Endothelial cell of umbilical vein (primary cell): ENCODE measurements around the gene SEC63. TPM values are rescaled to one million over a fixed set of nuclear protein-coding genes. Genes with fewer than 3 reads are reported as not detected.
"Not testable (repeated sequence)": the region's sequence is repeated elsewhere in the genome, so short reads cannot be mapped to it uniquely, and the experiment has no call there.

Source experiments
- BruUV-seq: library from RNA; stranded (reverse); fragments of 400-500 nt; replicated peaks from 2 replicates; lab custom pipeline; 2021; lab: Mats Ljungman, UMichigan
- CTCF ChIA-PET: fragments of 300-600, 350-600 bp; sonication (Branson Sonifier 250); formaldehyde crosslinking; loops from one replicate; lab custom pipeline; 2021; ENCODE audit warnings: antibody characterized with exemption, inconsistent platforms; lab: Charles Lee
- POLR2A ChIA-PET: fragments of 300-600, 350-600 bp; sonication (Branson Sonifier 250); formaldehyde crosslinking; loops from one replicate; lab custom pipeline; 2021; ENCODE audit warnings: antibody characterized with exemption, inconsistent platforms; lab: Charles Lee
- DNase-seq: peaks from one replicate; pipeline ENCODE4 v3.0.0-alpha.2; 2011; ENCODE audit warnings: low read depth, low spot score
- FAIRE-seq: peaks from 2 replicates; lab custom pipeline; 2011; peaks lifted over from hg19 to GRCh38; lab: Jason Lieb, UNC
- H2AFZ ChIP-seq: 2 replicates; pipeline ENCODE4 v1.6.0; 2012; ENCODE audit warnings: low read depth, low read length, control low read depth, inconsistent platforms
- H3K27ac ChIP-seq: 2 replicates; pipeline ENCODE4 v1.5.1; 2011; ENCODE audit warnings: low read depth, mild to moderate bottlenecking, control low read depth, low read length, moderate library complexity; ENCODE audit not compliant: insufficient read depth
- H3K27me3 ChIP-seq, 2 experiments: 2 replicates each; pipeline versions ENCODE4 v1.6.0 to v1.6.1; 2011; ENCODE audit warnings: low read length in 2 of 2, mixed read lengths in 1 of 2; ENCODE audit not compliant: control insufficient read depth in 2 of 2, insufficient read depth in 2 of 2
- H3K36me3 ChIP-seq, 2 experiments: 2 replicates in 1 of 2; 3 replicates in 1 of 2; pipeline ENCODE4 v1.5.1; 2011; ENCODE audit warnings: low read length in 2 of 2, mild to moderate bottlenecking in 1 of 2, moderate library complexity in 1 of 2; ENCODE audit not compliant: control insufficient read depth in 2 of 2, insufficient read depth in 2 of 2; ENCODE audit errors: extremely low read depth in 1 of 2
- H3K4me1 ChIP-seq: 3 replicates; pipeline ENCODE4 v1.5.1; 2011; ENCODE audit warnings: mild to moderate bottlenecking, low read length; ENCODE audit not compliant: control insufficient read depth, insufficient read depth; ENCODE audit errors: extremely low read depth
- H3K4me2 ChIP-seq: 2 replicates; pipeline ENCODE4 v1.6.1; 2011; ENCODE audit warnings: low read length, control low read depth, mixed read lengths; ENCODE audit not compliant: insufficient read depth
- H3K4me3 ChIP-seq, 3 experiments: fragments of 200-600 bp in 1 of 3; sonication (generic), shearing (Covaris generic) in 1 of 3; replicated peaks in 1 of 3; 2 replicates each; pipeline ENCODE4 v1.5.1; 2011 to 2016; ENCODE audit warnings: control low read depth in 3 of 3, low read length in 3 of 3, mild to moderate bottlenecking in 2 of 3, inconsistent platforms in 1 of 3, low read depth in 1 of 3, moderate library complexity in 1 of 3; ENCODE audit not compliant: insufficient read depth in 1 of 3
- H3K79me2 ChIP-seq: 2 replicates; pipeline ENCODE4 v1.6.0; 2012; ENCODE audit warnings: low read length, inconsistent platforms; ENCODE audit not compliant: control insufficient read depth, insufficient read depth
- H3K9ac ChIP-seq: replicated peaks from 2 replicates; pipeline ENCODE3; 2011; ENCODE audit warnings: low read length, control low read depth; ENCODE audit not compliant: insufficient read depth; ENCODE audit errors: extremely low read depth
- H3K9me1 ChIP-seq: replicated peaks from 3 replicates; pipeline ENCODE4 v1.6.0; 2011; ENCODE audit warnings: mild to moderate bottlenecking, low read length; ENCODE audit not compliant: control insufficient read depth, insufficient read depth; ENCODE audit errors: extremely low read depth
- H3K9me3 ChIP-seq: replicated peaks from 2 replicates; pipeline ENCODE4 v1.5.1; 2012; ENCODE audit warnings: low read length, inconsistent platforms; ENCODE audit not compliant: control insufficient read depth, insufficient read depth
- H4K20me1 ChIP-seq: replicated peaks from 2 replicates; pipeline ENCODE3; 2011; ENCODE audit warnings: mild to moderate bottlenecking, low read length; ENCODE audit not compliant: control insufficient read depth, insufficient read depth; ENCODE audit errors: extremely low read depth
- EZH2 ChIP-seq: IDR thresholded peaks from 2 replicates; pipeline ENCODE4 v1.6.1; 2012; ENCODE audit warnings: borderline replicate concordance, low read depth, mild to moderate bottlenecking, moderate library complexity, low read length, inconsistent platforms; ENCODE audit not compliant: severe bottlenecking
- FOS ChIP-seq: IDR thresholded peaks from 2 replicates; pipeline ENCODE4 v1.6.1; 2011; ENCODE audit warnings: mild to moderate bottlenecking, low read length, moderate library complexity, borderline replicate concordance; ENCODE audit not compliant: insufficient read depth
- GATA2 ChIP-seq: IDR thresholded peaks from 2 replicates; pipeline ENCODE4 v1.7.0; 2011; ENCODE audit warnings: low read depth, mild to moderate bottlenecking, moderate library complexity, mixed read lengths, low read length; ENCODE audit not compliant: insufficient read length, insufficient read depth
- JUN ChIP-seq: IDR thresholded peaks from 2 replicates; pipeline ENCODE4 v1.6.1; 2011; ENCODE audit warnings: borderline replicate concordance, low read depth; ENCODE audit not compliant: insufficient read length, insufficient read depth
- MYC ChIP-seq: IDR thresholded peaks from one replicate; pipeline ENCODE4 v1.6.1; 2011; ENCODE audit warnings: mild to moderate bottlenecking, low read depth, low read length
- POLR2A ChIP-seq: IDR thresholded peaks from 2 replicates; pipeline ENCODE4 v1.6.1; 2012; ENCODE audit warnings: low read depth, mild to moderate bottlenecking, control low read depth, low read length
- POLR2AphosphoS5 ChIP-seq: IDR thresholded peaks from 2 replicates; pipeline ENCODE4 v1.6.1; 2012; ENCODE audit warnings: low read depth, mild to moderate bottlenecking, control low read depth, low read length, moderate library complexity; ENCODE audit not compliant: insufficient read depth
- dilution Hi-C: fragments of 300-500 bp; cut with MboI; formaldehyde crosslinking; loops from one replicate; pipeline ENCODE4 v1.15.0; 2019; ENCODE audit warnings: low sequenced_read_pairs; ENCODE audit not compliant: extremely low pct_ligation_motif_present
- intact Hi-C: fragments of 100-400 bp; cut with micrococcal nuclease; formaldehyde crosslinking; loops from one replicate; pipeline ENCODE4 v1.10.0; 2022
- polyA plus RNA-seq, 4 experiments: library from polyadenylated mRNA; depleted of rRNA in 3 of 4; stranded (reverse) in 3 of 4; unstranded in 1 of 4; fragments of >200 nt; gene quantifications; 2 replicates each; pipeline versions ENCODE4 v1.2.1 to v1.2.3, GENCODE V29; 2011 to 2012; ENCODE audit warnings: missing spikeins in 1 of 4
- total RNA-seq: library from RNA; stranded (reverse); gene quantifications from 2 replicates; pipeline ENCODE4 v1.2.3, GENCODE V29; 2021
- TF ChIP-seq, protein P1 (sequence below): IDR thresholded peaks from 2 replicates; pipeline ENCODE4 v1.6.1; 2011; ENCODE audit not compliant: insufficient read depth, insufficient read length
- TF ChIP-seq, protein P2 (sequence below), 2 donors: IDR thresholded peaks; 1 replicate in 1 of 2; 2 replicates in 1 of 2; pipeline ENCODE4 v1.5.1; 2011; ENCODE audit warnings: low read length in 2 of 2, mild to moderate bottlenecking in 2 of 2, moderate library complexity in 2 of 2, control low read depth in 1 of 2, inconsistent platforms in 1 of 2, low read depth in 1 of 2; ENCODE audit not compliant: insufficient read depth in 1 of 2; ENCODE audit errors: extremely low read depth in 1 of 2

The SEC63 gene
- total and polyA plus RNA-seq, 2 donors (not counting 3 experiments of a cell fraction or from before 2014, with no cell fraction given), result 14.8 to 132 TPM

DNA sequence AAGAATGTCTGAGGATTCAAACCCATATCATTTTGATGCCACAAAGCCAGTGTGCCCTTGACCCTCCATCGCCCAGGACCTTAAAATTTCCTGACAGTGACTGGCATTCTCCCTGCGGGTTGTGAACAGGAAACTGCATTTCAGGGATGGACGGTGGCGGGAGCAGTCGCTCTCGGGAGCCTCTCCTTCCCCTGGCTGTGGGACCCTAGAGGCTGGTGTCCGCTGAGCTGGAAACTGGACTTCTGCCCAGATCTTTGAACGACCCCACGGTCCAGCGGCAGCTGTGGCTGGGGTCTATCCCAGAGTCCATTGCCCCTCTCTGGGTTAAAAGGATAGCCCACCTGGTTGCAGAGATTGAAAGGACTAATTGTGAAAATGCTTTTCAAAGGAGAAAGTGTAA lies 1.4 kb upstream of the SEC63 start:
- Histone ChIP-seq H3K9me1 (no peaks in the 10 kb centered on the region), H4K20me1 (no peaks in the 10 kb centered on the region), H3K4me2 (no peak overlapping the region), H3K36me3 (no peaks in the 10 kb centered on the region), H2AFZ (no peak overlapping the region), H3K27me3 (no peaks in the 10 kb centered on the region), H3K79me2 (peaks cover 35% of the 10 kb centered on the region), H3K4me3 (no peak overlapping the region), H3K9me3 (no peaks in the 10 kb centered on the region), H3K4me1 (peaks cover 10% of the 10 kb centered on the region), H3K27ac (no peak overlapping the region), H3K9ac (no peak overlapping the region)
- FAIRE-seq (no peak), DNase-seq (no peak)
- POLR2A ChIA-PET, result no interaction called here
- CTCF ChIA-PET, result no interaction called here
- TF ChIP-seq GATA2, result no peak
- TF ChIP-seq FOS, result no peak
- no peak for TF ChIP-seq MYC
- TF ChIP-seq, protein P1, sequence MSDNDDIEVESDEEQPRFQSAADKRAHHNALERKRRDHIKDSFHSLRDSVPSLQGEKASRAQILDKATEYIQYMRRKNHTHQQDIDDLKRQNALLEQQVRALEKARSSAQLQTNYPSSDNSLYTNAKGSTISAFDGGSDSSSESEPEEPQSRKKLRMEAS, result no peak
- TF ChIP-seq JUN, result no peak
- TF ChIP-seq POLR2A, result no peak
- TF ChIP-seq, protein P2, sequence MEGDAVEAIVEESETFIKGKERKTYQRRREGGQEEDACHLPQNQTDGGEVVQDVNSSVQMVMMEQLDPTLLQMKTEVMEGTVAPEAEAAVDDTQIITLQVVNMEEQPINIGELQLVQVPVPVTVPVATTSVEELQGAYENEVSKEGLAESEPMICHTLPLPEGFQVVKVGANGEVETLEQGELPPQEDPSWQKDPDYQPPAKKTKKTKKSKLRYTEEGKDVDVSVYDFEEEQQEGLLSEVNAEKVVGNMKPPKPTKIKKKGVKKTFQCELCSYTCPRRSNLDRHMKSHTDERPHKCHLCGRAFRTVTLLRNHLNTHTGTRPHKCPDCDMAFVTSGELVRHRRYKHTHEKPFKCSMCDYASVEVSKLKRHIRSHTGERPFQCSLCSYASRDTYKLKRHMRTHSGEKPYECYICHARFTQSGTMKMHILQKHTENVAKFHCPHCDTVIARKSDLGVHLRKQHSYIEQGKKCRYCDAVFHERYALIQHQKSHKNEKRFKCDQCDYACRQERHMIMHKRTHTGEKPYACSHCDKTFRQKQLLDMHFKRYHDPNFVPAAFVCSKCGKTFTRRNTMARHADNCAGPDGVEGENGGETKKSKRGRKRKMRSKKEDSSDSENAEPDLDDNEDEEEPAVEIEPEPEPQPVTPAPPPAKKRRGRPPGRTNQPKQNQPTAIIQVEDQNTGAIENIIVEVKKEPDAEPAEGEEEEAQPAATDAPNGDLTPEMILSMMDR (IDR thresholded peaks at IDR 0.05; ENCODE audit: extremely low read depth in 1 of 2, insufficient read depth in 1 of 2, low read depth in 1 of 2, low read length in 2 of 2), result no peak
- no peak for TF ChIP-seq POLR2AphosphoS5
- TF ChIP-seq EZH2, result no peak
- BruUV-seq, result no TSS peak
- intact Hi-C loops, result loop anchor here (2.0 to 10.0 kb wide), 2 partner anchors 465 to 1135 kb away; partner anchors contain the start of genes CEP57L1, SESN1 and SOBP
- dilution Hi-C loops, result no loop called here

DNA sequence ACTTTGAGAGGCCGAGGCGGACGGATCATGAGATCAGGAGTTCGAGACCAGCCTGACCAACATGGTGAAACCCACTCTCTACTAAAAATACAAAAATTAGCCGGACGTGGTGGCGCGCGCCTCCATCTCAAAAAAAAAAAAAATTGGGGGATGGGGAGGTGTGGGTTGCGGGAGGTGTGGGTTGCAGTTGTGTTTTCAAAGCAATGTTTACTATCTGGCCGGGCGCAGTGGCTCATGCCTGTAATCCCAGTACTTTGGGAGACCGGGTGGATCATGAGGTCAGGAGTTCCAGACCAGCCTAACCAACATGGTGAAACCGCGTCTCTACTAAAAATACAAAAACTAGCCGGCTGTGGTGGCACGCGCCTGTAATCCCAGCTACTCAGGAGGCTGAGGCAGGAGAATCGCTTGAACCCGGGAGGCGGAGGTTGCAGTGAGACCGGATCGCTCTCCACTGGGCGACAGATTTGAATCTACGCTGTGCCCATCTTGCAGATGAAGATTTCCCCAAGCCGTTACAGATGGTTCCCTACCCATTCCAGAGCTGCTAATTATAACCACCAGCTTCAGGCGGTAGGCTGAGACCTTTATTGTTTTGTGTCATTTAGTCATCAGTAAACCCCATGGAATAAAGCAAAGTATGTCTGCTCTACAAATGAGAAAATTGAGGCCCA lies 818 bp upstream of the SEC63 start:
- H3K36me3 ChIP-seq, H3K9me3 ChIP-seq, H3K27me3 ChIP-seq, dilution Hi-C loops, H3K4me1 ChIP-seq, FAIRE-seq, CTCF ChIA-PET, H4K20me1 ChIP-seq, DNase-seq, H3K9me1 ChIP-seq, BruUV-seq: not testable (repeated sequence)
- Histone ChIP-seq H3K9ac (peak overlapping the region; percentile 33), H2AFZ (peak overlapping the region; percentile 82), H3K27ac (peak overlapping the region; percentile 24), H3K79me2 (peaks cover 38% of the 10 kb centered on the region), H3K4me3 (peak overlapping the region; percentile 32 to 36 (median 34)), H3K4me2 (peak overlapping the region; percentile 61)
- POLR2A ChIA-PET, result interaction anchor here (1.0 kb wide), 1 partner anchor 602 kb away, joined by 4 read pairs; the partner anchor contains the start of gene FOXO3
- intact Hi-C loops, result loop anchor here (1.0 to 10.0 kb wide), 3 partner anchors 115 to 1136 kb away; partner anchors contain the start of genes CEP57L1, OSTM1, SESN1 and SOBP
